Stimulated activated CD8-positive, alpha-beta memory T cell treated with anti-CD3 and anti-CD28 coated beads, Interleukin-12 subunit alpha, Interleukin-12 subunit beta, amount 100 ng/mL, for 24 hours (primary cell): ENCODE measurements around the gene RAB8A.

ENCODE experiments used
- DNase-seq: peaks from one replicate; pipeline ENCODE4 v3.0.0-alpha.2; 2020; ENCODE audit errors: extremely low read depth

Gene RAB8A

DNA sequence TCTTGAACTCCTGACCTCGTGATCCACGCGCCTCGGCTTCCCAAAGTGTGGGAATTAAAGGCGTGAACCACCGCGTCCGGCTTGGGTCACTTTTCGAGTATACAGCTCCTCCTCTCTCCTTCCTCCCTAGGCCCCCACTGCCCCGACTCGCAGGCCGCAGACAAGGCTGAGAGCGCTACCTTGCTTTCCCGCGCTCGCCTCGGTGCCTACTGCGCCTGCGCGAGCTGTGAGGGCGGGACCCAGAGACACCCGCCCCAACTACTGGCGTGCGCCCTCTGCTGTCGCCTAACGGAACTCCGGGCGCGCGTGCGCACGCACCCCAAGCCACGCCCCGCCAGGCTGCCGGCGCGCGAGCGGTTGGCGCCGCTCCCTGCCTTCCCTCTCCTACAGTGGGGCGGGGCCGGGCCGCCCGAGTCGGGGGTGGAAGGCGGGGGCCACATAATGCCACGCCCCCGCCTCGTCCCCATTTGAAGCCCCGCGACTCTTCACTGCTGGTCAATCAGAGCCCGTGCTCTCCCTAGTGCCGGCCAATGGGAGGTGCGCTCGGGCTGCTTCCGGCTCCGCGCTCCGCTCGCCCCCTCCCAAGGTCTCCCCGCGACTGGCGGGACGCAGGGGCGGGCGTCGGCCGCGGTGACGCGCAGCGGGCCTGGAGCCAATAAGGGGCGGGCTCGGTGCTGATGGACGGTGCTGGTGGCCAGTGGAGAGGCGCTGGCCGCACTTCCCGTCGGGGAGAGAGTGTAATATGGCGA, at the start of gene RAB8A:
Gene RAB8A, plus strand, starts transcription at position 730 of the 749 bp plus-strand sequence. Its CDS starts 13 bp downstream, at position 743.
- DNase-seq = peak; percentile 94

DNA sequence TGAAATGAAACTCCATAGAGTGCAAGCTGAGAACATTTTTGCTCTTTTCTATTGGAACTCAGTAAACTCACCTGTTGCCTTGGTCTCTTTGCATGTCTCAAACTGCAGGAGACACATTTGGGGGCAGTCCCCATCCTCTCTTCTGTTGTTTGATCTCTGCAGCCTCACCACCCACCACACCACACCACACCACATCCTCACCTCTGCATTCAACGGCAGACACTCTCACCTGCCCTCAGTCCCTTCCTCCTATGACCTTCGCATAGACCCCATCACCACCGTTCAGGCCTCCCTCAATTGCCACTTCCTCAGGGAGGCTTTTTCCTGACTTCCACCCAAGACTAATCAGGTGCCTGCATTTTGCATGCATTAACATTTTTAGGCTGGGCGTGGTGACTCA, 49.7 kb upstream of the RAB8A start:
- DNase-seq = no peak

GRCh38 chr19:16062789-16063188, 48.9 kb upstream of the RAB8A start:
- no peak for DNase-seq

DNA sequence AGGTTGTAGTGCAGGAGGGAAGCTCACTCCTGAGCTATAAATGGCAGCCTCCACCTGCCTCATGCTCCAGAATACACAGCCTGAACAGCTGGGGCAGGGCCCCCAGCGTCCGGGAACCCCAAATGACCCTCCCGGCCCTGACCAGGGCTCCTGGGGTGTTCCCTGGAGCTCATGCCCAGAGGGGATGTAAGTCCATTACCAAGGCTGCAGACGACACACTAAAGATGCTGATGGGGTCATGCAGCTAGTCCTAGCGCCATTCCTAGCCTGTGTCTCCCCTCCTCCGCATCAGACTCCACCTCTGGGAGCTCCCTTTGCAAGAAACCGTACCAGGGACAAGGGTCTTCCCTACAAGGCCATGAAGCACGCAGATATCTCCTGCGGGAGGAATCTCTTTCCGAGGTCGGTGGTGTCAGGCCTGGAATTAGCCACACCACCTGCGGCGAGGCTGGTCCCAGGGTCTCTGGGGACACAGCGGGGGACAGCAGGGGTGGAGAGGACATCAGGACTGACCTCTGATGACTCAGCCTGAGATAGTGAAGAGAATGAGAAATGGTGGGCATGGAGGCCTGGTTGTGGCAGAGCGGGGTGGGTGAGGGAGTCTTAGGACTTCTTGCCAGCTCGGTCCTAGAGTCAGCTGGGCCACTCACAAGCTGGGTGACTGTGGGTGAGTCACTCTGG, 47.3 kb upstream of the RAB8A start:
- DNase-seq = no peak

DNA sequence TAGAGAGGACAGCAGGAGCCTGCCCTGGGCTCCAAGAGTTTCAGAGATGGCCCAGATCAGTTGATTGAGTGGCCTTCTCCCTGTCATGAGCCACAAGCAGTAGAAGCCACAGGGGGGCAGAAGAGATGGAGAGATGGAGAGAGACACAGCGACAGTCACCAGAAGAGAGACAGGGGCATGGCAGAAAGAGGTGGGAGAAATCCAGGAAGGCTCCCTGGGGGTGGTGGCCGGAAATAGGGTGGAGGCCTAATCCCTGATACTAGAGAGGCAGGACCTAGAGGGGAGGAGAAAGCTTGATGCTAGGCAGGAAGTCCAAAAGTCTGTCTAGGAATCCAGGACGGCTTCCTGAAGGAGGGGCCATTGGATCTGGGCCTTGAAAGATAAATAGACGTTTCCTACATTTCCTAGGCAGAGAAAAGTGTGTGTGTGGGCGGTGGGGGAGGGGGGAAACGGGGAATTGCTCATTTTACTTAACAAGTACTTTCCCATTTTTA, 45.0 kb upstream of the RAB8A start:
- no peak for DNase-seq

DNA sequence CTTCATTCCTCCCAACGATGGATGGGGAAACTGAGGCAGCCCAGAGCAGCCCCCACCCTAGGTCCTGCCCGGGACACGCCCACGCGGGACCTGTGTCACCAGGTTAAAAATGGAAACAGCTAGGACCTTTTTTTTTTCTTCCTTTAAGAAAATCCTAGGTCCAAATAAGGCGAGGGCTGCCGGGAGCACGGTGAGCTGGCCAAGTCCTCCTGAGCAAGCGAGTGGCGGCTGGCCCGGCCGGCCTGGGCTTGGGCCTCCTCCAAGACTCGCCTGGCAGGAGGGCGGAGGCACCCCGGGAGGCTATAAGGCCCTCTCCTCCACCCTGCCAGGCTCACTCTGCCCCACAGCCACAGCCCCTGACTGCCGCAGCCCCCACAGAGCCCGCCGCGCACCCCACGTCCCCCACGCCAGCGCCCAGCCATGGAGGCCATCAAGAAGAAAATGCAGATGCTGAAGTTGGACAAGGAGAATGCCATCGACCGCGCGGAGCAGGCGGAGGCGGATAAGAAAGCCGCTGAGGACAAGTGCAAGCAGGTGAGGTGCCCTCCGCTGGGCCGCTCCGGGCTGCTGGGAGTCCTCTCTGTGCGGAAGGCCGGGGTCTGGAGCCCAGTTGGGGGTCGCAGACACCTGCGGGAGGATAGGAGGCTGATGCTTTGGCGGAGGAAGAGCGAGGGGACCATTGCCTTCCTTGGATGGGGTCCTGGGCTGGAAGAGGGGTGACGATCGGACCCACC, 44.3 kb upstream of the RAB8A start:
- no peak for DNase-seq

DNA sequence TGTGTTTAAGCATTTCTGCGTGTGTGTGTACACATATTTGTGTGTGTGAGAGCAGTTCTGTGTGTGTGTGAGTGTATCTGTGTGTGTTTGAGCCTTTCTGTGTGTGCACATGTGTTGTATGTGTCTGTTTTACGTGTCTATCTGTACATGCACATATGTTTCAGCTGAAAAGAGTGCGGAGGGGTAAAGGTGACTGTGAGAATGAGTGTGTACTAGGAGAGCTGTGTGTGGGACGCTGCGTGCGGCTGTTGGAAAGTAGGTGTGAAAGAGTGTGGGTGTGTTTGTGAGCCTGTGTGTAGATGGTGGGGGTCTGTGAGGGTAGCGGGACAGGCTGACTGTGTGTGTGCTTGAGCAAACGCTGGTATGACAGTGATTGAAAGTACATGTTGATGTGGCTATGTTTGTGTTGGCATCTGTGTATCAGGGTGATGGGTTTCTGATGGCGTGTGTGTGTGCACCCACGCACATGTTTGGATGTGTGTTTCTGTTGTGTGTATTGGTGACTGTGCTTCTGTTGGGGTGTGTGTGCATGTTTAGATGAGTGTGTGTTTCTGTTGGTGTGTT, 42.9 kb upstream of the RAB8A start:
- no peak for DNase-seq

- no peak for DNase-seq
Observed at GRCh38 chr19:16069813-16070365, 41.8 kb upstream of the RAB8A start.

DNA sequence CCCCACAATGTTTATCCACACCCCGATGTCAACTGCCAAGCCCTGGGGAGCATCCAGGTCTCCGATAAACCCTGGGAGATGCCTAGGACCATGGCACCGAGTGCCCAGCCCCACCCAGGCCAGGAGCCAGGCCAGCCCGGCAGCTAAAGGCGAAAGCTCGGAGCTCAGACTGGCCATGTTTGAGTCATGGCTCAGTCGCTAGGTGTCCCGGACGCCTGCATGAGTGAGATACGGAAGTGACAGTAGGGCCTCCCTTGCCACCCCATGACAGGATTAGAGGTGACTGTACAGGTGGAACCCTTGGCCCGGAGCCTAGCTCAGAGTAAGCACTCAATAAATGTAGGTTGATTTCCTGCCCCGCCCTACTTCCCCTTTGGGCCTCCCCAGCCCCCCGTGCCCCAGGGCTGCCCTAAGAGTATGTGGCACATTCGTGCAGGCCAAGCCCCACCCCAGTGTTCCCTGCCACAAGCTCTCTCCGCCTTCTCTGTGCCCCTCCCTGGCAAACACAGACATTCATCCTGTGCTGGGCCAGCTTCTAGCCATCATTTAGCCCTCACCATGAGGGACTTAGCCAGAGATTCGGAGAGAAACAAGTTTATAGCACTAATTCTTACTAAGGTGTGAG, 41.2 kb upstream of the RAB8A start:
- DNase-seq = no peak

GRCh38 chr19:16071072-16071691, 40.5 kb upstream of the RAB8A start:
- no peak for DNase-seq

- DNase-seq = no peak
Observed at GRCh38 chr19:16073481-16073880, 38.2 kb upstream of the RAB8A start.

DNA sequence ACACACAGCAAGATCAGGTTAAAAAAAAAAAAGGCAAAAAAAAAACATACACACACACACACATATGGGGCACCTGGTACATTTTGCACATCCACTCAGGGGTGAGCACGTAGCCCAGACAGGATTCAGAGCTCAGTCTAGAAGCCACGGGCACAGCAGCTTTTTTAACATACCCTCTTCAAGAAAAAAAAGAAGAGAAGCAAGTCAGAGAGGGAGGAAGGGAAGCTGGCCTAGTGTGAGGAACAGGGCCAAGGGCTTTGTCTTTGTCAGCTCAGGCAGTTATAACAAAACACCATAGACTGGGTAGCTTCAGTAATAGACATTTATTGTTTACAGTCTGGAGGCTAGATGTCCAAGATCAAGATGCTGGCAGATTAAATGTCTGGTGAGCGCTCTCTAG, 37.7 kb upstream of the RAB8A start:
- no peak for DNase-seq

DNA sequence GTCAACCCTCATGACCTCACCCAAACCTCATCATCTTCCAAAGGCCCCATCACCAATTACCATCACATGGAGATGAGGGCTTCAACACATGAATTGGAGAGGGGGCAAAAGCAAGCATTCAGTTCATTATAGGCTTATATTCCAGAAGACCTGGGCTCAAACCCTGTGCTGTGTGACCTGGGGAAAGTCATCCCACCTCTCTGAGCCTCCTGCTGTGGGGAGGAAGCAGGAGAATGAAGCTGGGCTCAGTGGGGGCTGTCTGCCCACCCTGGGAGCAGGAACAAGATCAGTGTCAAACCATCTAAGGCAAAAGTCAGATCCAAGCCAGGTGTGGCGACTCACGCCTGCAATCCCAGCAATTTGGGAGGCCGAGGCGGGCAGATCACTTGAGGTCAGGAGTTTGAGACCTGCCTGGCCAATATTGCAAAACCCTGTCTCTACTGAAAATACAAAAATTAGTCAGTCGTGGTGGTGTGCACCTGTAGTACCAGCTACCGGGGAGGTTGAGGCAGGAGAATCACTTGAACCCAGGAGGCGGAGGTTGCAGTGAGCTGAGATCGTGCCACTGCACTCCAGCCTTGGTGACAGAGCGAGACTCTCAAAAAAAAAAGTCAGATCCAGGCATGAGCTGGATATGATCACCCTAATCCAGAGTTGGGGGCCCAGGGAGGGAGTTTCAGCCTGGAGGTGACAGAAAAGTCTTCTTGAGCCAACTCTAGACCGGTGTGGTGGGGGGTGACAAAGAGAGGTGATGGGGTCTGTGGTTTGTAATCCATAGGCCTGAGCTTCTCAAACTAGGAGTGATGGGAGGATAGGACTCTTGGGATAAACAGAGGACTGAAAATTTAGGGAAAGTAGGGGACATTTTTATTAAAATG, 37.0 kb upstream of the RAB8A start:
- no peak for DNase-seq

DNA sequence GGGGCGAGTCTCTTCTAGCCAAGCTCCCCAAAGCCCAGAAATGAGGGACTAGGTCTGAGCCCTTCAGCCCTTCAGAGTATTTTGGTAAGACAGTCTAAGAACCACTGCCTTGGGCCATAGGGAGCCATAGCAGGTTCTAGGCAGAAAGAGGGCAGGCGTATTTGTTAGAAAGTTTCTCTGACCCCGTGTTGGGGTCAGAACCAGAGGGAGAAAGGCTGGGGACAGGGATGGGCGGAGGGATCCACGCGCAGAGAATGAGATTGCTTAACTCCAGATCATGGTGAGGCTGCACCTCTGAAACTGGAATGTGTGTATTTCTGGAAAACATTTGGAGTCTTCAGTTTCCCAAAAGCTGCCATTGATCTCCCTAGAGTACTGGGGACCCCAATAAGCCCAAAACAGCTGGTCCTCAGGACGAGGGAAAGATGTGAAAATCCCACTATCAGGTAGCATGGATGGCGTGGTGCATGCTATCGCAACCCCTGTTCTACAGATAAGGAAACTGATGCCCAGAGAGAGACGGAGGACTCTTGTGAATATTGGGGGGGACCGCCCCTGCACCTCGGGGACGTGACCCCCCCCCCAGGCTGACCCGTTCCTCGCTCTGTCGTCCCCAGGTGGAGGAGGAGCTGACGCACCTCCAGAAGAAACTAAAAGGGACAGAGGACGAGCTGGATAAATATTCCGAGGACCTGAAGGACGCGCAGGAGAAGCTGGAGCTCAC, 36.1 kb upstream of the RAB8A start:
- no peak for DNase-seq

DNA sequence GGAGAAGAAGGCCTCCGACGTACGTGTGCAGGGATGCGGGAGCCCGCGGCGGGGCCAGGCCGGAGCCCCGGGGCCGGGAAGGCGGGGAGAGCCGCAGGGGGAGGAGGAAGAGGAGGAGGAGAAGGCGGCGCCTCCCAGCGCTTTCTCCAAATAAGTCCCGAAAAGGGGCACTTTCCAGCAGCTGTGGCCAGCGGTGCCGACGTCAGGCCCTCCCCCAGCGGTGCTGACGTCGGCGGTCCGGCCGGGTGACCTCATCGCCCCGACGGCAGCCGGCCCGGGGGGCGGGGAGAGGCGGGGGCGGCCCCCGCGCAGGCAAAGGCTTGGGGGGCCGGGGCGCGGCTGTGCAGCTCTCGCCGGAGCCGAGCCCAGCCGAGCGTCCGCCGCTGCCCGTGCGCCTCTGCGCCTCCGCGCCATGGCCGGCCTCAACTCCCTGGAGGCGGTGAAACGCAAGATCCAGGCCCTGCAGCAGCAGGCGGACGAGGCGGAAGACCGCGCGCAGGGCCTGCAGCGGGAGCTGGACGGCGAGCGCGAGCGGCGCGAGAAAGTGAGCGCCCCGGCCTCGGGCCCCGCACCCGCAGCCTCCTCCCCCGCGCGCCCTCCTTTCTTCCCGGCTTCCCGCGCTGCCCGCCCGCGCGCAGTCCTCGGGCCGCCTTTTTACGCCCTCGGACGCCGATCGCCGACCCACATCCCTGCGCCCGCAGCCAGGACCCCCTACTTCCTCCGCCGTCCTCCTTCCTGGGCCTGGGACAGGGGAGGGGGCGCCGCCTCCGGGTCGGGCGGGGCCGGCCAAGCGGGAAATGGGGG, 35.3 kb upstream of the RAB8A start, which contains the start of gene TPM4:
Gene TPM4, plus strand, starts transcription at position 342 of the 804 bp plus-strand sequence. Its CDS starts 71 bp downstream, at position 413.
- no peak for DNase-seq

- no peak for DNase-seq
Observed at GRCh38 chr19:16076958-16077611, 34.6 kb upstream of the RAB8A start.

DNA sequence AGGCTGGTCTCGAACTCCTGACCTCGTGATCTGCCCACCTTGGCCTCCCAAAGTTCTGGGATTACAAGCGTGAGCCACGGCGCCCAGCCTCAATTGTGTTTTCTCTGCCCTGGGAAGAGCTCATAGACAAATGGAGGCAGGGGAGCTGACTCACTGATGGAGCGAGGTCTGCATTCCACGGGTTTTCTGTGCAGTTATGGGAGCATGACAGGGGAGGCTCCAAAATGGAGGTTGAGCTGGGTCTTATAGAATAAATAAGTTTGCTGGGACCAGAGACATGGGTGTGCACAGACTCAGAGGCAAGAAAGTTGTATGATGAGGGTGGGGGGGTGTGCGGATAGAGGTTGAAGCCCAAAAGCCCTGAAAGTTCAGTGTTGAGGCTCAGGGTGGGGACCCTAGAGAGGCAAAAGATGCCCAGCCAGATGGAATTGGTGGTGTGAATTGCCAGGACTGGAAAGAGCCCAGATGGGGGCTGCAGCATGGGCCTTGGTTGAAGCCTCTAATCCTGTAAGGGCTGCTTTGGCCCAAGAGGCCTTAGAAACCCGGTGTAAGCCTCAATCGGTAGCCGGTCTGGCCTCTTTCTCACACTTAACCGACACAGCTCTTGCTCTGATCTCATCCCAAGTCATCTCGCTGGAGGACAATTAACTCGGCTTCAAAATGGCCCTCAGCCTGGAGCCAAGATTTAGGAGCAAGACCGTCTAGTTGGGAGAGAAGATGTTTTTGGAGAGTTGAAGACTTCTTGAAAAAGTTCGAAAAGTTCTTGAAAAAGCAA, 33.5 kb upstream of the RAB8A start:
- no peak for DNase-seq
